ENCODE measurements around the gene DBH.

DBH gene

GRCh38 chr9:133700819-133701320 is 64.7 kb downstream of the DBH start:
- DNase-seq (ENCODE audit: low spot score) (no peak), FAIRE-seq (no peak)

DNA sequence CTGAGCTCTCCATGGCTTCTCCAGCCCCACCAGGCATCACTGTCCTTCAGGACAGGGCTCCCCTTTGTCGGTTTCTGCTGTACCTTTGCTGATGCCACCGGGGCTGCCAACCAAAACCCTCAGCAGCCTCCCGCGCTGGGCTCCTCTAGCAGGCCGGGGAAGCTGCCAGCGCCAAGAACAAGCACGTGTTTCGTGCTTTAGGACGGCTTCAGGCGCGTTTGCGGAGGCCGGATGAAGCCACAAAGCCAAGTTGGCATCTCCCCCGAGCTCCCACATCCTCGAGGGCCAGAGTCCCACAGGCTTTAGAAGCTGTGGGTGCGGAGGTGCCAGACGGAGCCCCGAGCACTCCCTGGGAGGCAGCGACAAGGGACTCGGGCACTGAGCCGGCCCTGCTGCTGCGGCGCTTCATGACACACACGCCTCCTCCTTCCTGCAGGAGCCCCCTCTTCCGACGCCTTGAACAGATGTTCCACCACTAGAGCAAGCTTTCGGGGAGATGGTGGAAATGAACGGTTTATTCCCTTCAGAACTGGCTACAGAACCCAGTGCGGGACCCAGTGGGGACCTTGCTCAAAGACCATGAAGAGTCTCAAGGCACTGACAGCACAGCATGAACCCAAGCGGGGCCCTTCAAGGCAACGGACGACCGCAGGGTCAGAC is 65.3 kb downstream of the DBH start:
- no peak for FAIRE-seq
- no peak for DNase-seq (ENCODE audit: low spot score)

- DNase-seq (ENCODE audit: low spot score) (no peak), FAIRE-seq (no peak)
These were observed 66.0 kb downstream of the DBH start for GRCh38 chr9:133701981-133702797.

- DNase-seq (ENCODE audit: low spot score) (no peak), FAIRE-seq (no peak)
These were observed 66.8 kb downstream of the DBH start for GRCh38 chr9:133702798-133703590.

DNA sequence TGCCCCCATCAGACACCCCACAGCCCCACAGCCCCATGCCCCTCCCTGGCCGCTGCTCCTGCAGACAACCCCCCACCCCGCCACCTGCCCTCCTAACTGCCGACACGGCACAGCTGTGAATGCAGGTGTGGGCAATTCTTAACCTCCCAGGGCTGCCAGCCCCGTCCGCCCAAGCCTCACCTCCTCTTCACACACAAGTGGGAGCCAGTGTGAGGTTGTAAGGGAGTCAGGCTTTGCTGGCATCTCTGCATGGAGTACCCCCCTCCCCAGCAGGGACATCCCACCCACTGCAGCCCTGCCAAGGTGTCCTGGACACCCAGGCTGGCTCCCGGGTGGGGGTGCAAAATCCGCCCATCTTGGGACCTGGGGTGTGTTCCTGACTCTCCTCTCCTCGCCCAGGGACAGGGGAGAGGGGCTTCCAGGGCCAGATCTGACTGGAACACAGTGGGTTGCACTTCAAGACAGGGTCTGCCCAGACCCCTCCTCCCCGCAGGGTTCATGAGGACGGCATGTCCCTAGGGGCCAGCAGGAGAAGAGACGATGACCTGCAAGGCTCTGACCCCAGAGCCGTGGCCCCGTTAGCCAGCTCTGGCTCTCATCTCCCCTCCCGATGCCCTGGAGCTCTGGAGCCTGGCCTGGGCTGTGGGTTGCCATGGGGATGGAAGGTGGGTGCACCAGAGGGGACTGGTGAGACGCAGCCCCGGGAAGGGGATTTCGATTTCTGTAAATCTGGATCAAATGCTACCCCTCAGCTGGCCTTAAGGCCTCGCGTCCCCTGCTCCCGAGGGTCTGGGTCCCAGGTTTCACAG is 67.6 kb downstream of the DBH start:
- DNase-seq (ENCODE audit: low spot score) (no peak), FAIRE-seq (no peak)

GRCh38 chr9:133704711-133705181 is 68.6 kb downstream of the DBH start:
- DNase-seq (ENCODE audit: low spot score): no peak
- no peak for FAIRE-seq

DNA sequence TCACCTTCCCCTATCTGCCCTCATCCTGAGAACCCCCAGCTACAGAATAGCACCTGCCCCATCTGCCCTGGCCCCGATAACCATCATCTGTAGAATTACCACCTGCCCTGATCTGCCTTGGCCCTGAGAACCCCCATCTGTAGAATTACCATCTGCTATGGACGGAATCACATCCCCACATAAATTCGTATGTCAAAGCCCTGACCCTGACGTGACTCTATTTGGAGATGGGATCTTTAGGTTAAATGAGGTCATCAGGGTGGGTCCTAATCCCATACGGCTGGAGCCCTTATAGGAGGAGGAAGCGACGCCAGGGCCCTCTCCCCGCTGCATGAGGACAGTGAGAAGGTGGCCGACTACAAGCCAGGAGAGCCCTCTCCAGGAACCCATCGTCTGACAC is 69.4 kb downstream of the DBH start:
- DNase-seq (ENCODE audit: low spot score) (no peak), FAIRE-seq (no peak)

DNA sequence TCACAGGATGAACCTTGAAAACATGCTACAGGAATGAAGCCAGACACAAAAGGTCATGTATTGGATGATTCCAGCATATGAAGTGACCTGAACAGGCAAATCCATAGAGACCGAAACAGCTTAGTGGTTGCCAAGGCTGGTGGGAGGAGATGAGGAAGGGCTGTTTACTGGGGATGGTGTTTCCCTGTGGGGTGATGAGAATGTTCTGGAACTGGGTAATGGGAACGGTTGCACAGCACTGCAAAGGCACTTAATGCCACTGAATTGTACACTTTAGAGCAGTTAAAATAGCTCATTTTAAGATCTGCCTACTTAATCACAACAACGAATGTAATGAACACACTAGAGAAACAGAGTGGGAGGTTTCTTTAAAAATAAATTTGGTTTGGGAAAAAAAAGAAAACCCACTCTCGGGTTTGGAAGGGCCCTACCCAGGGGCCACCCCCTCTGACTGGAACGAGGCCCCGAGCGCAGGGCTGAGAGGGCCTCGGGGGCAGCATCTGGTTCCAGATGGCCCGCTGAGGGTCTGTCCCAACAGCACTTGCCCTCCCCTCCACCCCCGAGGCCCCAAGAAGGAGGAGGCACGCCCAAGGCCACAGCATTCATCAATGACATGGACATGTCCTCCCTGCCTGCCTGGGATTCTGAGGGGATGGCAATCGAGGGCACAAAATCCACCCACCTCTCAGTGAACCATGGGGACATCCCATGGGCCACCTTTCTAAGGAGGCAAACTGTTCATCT is 70.3 kb downstream of the DBH start:
- DNase-seq (ENCODE audit: low spot score) (no peak), FAIRE-seq (no peak)

DNA sequence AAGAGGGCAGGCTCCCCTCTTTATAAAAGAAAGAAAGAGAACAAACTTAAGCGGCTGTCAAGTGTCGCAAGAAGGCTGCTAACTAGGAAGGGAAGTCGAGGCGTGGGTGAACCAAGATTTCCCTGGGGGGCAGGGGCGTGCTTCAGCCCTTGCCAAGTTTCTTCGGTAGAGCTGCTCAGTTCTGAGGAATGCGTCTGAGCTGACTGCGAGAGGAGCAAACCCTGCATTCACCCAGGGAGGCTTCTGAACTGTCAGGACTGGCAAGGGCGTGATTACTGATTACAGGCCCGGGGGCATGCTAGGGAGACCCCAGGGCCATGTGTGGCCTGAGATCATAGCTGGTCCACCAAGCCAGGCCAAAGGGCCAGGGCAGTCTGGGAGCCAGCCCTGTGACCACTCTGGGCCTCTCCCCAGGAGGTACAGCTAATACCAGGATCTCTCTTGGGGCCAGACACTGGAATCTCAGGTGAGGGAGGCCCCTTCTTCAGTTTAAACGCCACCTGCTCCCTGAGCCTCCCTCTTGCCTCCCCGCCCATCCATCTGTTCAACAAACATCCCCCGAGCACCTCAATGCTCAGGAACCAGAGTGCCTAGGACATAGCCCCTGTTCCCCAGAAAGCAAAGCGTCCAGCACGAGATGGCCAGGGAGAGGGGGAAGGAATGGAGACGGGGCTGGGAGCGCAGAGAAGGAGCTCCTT is 71.1 kb downstream of the DBH start:
- DNase-seq (ENCODE audit: low spot score) (no peak), FAIRE-seq (no peak)

DNA sequence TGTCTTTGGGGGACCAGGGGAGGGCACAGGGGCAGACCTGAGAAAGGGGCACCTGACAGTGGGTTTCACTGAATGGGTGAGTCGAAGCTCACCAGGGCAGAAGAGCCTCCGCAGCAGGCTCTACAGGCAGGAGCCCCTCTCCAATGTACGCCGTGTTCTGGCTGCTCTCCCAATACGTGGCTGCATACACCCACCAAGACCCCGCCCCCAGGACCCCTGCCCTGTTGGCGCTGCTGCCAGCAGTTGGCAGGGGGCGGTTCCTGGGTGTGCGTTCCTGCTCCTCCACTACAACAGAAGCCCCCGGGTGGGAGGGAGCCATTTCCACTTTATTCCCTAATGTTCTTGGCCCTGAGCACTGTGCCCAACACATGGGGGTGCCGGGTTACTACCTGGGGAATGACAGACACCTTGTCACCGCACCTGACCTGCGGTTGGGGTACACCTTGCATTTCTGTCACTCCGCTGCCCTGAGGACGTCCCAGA is 71.6 kb downstream of the DBH start:
- DNase-seq (ENCODE audit: low spot score) (no peak), FAIRE-seq (no peak)

DNA sequence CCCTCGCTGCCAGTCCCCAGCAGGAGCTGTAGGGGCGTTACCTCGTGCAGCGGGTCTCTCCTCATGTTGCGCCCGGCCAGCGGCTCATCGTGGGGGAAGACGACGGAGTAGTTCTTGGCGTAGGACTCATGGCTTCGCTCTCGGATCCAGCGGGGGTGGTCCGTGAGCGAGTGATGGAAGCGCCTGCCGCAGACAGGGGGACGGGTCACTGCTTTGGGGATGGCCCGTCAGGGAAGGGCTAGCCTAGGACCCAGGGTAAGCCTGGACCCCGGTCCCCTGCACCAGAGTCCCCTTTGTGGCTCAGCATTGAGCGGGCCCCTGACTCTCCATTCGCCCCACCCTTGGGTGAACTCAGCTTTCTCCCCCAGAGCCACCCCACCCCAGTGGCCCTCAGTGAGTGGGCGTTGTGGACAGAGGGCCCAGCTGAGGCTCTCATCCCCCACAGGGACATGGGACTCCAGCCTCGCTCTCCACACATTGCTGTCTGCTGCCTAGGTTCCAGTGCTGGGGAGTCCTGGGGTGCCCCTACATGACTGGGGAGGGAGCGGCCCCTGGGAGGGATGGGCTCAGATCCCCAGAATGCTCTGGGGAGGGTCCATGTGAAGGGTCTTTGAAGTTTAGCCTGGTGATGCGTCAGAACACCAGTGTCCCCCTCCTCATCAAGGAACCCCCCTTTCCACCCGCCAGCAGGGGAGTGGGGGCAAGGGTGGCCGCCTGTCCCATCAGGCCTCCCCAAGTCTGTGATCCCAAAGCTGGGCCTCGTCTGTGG is 72.3 kb downstream of the DBH start:
- FAIRE-seq (no peak), DNase-seq (ENCODE audit: low spot score) (no peak)
